Hypothalamus (tissue), 51 donors: Measurements from ENCODE around the gene CCDC40.
"Not testable (repeated sequence)": the region's sequence is repeated elsewhere in the genome, so short reads cannot be mapped to it uniquely, and the experiment has no call there.

Experiments
- DNase-seq, 51 donors: peaks; one replicate each; lab custom pipeline; 2025; lab: John Stamatoyannopoulos, UW

Gene CCDC40

DNA sequence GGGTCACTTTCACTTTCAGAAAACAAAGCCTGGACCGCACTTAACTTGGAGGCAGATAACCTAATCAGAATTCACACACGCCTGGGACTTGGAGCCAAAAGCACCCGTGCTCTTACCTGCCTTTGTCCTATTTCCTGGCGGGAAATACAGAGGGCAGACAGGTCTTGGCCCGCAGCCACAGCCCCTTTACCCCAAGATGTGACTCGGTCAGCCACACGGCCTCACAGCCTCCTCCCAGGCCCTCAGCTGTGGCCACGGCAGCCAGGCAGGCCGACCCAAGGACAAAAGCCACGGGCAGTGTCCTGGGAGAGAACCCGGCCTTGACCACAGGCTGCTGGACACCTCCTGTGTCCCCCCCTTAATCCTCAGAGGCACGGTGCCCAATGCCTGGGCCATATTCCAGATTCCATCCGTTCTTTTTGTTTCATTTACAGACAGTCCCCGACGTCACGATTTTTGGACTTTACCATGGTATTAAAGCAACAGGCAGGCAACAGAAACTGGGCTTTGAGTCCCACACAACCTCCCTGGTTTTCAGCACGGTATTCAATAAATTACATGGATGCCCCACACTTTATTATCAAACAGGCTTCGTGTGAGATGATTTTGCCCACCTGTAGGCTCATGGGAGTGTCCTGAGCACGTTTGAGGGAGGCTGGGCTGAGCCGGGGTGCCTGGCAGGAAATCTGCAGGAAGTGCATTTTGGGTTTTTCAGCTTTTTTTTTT, 34.8 kb downstream of the CCDC40 start:
- peak in 38 of 51 donors; percentile 14 to 75 (median 48) for DNase-seq

DNA sequence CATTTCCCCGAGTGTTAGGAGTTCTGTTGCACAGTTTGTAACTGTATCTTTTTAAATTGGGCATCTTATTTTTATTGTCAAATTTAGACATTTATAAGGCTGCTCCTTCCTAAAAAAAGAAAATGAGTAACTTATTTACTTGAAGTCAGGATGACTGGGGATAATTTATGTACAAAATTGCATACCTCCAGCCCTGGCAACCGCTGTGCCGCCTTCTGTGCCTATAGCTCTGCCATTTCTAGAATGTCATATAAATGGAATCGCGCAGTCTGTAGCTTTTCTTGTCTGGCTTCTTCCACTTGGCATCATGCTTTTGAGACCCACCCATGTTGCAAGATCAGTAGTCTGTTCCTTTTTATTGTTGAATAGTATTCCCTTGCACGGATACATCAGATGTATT, 36.0 kb downstream of the CCDC40 start:
- no peak for DNase-seq

DNA sequence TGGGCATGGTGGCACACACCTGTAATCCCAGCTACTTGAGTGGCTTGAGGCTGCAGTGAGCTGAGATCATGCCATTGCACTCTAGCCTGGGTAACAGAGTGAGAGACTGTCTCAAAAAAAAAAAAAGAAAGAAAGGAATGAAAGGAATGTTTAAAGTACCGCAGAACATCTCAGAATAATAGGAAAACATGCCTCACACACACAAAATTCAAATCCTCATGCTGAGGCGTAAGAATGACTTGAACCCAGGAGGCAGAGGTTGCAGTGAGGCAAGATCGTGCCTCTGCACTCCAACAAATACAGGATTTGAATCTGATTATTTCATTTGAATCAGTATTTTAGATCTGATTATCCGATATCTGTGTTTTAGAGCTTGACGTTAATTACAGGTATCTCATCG, 43.6 kb downstream of the CCDC40 start:
- DNase-seq: no peak

GRCh38 chr17:80081596-80081995, 45.2 kb downstream of the CCDC40 start:
- no peak for DNase-seq

DNA sequence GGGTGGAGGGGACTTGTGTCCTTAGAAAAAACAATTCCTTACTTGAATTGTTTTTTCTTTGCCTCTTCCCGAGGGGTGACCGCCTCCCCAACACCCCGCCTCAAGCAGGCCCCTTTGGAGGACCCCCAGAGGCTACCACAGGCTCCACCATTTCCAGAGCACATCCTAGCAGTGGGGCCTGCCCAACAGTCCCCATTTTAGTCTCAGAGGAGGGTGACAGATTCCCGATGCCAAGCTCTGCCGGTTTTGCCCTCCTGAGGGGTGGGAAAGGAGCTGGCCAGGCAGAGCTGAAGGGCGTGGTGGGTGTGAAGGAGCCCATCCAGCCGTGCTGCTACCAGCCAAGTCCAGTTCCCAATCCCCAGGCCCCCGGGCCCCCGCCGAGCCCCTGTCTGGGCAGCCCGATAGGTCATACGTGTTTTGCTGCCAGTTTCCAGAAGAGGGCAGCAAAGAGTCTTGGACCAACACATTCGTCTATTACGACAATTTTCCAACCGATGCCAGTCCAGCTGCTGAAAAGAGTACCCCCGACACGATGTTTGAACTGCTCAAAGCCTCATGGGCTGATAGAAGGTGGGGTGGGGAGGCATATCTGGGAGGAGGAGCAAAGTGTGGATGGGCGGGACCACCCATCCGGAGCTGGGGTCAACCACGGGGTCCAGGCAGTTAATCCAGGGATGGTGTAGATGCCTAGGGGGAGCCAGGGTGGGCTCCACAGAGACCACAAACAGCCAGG, 46.1 kb downstream of the CCDC40 start:
- DNase-seq: peak in 29 of 51 donors; percentile 12 to 66 (median 35)

GRCh38 chr17:80083136-80083661, 46.8 kb downstream of the CCDC40 start:
- no peak for DNase-seq

DNA sequence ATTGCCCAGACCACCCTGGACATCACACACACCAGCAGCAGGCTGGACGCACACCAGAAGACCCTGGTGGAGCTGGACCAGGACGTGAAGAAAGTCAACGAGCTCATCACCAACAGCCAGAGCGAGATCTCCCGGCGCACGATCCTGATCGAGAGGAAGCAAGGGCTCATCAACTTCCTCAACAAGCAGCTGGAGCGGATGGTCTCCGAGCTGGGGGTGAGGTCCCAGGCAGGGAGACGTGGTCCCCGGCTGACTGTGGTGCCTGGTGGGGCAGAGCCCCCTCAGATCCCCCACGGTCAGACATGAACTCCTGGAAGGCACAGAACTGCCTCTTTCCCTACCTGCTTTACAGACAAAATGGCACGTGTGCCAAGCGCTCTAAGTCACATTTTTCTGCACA, 48.3 kb downstream of the CCDC40 start:
- DNase-seq: no peak

DNA sequence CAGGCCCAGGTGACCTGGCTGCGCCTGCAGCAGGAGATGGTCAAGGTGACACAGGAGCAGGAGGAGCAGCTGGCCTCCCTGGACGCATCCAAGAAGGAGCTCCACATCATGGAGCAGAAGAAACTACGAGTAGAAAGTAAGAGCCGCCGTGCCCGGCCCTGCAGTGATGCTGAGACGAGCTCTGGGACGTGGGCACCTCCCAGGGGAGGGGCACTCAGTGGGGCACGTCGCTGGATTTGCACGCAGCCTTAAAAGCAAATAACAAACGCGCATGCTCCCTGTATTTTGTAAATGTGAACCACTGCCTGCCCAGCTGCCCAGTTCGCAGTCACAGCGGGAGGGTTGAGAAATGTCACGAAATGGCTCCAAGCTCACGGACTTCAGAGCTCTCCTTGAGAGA, 49.6 kb downstream of the CCDC40 start:
- no peak for DNase-seq

GRCh38 chr17:80086616-80087015, 50.2 kb downstream of the CCDC40 start:
- DNase-seq: no peak

GRCh38 chr17:80087346-80088265, 51.2 kb downstream of the CCDC40 start:
- DNase-seq: no peak

DNA sequence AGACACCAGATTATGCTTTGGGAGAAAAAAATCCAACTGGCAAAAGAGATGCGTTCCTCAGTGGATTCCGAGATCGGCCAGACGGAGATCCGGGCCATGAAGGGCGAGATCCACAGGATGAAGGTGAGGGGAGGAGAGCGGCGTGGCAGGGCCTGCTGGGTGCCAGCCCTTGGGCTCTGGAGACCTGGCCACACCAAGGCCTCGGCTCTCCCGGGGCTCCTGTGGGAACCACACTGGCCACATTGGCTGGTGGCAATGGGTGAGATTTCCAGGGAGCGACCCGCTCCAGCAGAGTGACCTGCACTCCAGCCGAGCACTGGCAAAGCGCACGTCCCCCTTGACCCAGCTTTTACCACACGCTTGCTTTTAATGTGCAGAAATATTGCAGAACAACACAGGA, 53.3 kb downstream of the CCDC40 start:
- DNase-seq: no peak

DNA sequence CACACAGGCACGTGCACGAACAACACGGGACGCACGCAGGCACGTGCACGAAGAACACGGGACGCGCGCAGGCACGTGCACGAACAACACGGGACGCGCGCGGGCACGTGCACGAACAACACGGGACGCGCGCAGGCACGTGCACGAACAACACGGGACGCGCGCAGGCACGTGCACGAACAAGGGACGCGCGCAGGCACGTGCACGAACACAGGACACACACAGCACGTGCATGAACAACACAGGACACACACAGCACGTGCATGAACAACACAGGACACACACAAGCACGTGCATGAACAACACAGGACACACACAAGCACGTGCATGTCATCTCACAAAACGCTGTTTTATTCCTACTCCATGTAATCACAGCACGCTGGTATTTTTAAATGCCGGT, 53.7 kb downstream of the CCDC40 start:
- not testable (repeated sequence) for DNase-seq

DNA sequence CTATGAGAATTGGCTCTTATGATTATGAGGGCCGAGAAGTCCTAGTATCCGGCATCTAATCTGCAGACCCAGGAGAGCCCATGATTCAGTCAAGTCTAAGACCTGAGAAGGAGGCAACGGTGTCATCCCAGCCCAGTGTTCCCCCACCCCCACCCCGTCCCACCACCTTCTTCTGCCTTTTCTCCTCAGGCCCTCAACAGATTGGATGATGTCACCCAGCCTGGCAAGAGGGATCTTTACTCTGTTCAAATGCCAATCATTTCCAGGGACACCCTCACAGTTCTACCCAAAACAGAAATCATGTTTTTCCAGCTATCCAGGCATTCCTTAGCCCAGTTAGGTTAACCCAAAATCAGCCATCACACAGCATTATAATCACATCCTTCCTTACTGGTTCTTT, 54.9 kb downstream of the CCDC40 start:
- DNase-seq: no peak

DNA sequence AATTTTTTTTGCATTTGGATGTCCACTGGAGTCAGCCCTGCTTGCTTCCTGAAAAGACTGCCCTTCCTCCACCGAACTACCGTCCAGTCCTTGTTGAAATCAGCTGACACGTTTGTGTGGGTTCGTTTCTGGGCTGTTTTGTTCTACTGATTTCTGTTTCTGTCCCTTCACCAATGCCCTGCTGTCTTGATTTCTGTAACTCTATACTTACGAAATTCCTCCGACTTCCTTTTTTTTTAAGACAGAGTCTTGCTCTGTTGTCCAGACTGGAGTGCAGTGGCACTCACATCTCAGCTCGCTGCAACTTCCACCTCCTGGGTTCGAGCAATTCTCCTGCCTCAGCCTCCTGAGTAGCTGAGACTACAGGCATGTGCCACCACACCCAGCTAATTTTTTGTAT, 56.5 kb downstream of the CCDC40 start:
- peak in 3 of 51 donors; percentile 5 to 13 (median 12) for DNase-seq

DNA sequence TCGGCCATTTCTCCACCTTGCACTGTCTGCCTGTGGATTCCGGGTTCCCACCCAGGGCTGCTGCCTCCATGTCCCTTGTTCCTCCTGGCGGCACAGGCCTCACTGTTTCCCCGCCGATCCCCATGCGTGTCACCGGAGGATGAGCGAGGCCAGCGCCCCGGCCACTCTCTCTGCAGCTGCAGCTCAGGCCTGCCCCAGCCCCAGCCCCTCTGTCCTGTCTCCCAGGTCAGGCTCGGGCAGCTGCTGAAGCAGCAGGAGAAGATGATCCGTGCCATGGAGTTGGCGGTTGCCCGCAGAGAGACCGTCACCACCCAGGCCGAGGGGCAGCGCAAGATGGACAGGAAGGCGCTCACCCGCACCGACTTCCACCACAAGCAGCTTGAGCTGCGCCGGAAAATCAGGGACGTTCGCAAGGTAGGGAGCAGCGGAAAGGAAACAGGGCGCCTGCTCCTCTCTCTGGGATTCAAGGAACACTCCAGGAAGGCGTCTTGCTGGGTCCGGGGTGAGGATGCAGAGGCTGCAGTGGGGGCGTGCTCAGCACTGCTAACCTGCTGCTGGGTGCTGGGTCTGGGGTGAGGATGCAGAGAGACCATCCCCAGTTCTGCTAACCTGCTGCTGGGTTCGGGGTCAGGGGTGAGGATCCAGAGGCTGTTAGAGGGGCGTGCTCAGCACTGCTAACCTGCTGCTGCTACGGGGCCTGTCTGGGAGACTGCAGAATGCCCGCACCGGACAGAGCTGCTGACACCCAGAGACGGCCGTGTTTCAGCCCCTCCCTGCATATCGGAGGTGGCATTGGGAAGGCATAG, 58.8 kb downstream of the CCDC40 start:
- no peak for DNase-seq

DNA sequence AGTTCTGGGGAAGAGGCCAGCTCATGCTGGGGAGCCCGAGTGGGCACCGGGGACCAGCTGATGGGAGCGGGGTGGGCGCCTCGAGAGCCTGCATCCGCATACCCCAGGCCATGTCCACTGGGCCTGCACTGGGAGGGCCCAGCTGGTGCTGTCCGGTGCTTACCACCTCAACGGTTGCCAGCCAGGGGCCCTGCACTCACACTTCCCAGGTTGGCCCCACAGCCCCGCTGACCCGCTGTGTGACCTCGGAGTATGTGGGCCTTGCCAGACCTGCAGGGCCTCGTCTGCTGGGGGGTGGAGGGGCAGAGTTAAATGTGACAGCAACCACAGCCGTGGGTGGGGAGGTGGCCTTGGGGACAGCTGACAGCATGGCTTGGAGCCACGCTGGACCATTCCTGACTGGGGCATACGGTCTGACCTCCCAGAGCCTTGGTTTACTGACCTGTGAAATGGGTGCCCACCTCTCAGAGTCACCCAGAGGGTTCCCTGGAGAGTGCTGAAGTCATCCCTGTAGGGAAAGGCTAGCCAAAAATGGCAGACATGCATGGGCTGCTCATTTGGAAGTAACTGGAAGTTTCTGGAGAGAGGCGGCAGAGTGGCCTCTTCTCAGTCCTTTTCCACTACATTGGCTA, 59.5 kb downstream of the CCDC40 start:
- no peak for DNase-seq

- no peak for DNase-seq
Observed at GRCh38 chr17:80096561-80097021, 60.1 kb downstream of the CCDC40 start.

DNA sequence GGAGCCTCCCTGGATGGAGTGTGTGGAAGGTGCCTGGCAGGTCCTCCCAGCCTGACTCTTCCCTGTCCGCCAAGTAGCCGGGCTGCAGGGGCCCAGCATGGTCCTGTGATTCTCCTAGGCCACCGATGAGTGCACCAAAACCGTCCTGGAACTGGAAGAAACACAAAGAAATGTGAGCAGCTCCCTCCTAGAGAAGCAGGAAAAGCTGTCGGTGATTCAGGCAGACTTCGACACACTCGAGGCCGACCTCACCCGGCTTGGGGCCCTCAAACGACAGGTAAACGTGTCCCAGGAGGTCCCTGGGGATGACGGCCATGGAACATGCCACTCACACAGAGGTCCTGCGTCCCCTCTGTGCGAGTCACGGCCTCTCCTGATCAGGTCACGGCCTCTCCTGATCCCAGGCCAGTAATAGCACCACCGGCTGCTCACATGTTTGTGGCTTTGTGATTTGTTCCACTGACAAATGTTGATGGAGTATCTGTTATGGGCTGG, 60.7 kb downstream of the CCDC40 start:
- DNase-seq: no peak
